Measurements from ENCODE around the gene TAX1BP1. TPM values are rescaled to one million over a fixed set of nuclear protein-coding genes. Genes with fewer than 3 reads are reported as not detected.
"Not testable (repeated sequence)": the region's sequence is repeated elsewhere in the genome, so short reads cannot be mapped to it uniquely, and the experiment has no call there.

The TAX1BP1 gene
- polyA plus RNA-seq, 2 donors = 86.8 to 113 TPM

DNA sequence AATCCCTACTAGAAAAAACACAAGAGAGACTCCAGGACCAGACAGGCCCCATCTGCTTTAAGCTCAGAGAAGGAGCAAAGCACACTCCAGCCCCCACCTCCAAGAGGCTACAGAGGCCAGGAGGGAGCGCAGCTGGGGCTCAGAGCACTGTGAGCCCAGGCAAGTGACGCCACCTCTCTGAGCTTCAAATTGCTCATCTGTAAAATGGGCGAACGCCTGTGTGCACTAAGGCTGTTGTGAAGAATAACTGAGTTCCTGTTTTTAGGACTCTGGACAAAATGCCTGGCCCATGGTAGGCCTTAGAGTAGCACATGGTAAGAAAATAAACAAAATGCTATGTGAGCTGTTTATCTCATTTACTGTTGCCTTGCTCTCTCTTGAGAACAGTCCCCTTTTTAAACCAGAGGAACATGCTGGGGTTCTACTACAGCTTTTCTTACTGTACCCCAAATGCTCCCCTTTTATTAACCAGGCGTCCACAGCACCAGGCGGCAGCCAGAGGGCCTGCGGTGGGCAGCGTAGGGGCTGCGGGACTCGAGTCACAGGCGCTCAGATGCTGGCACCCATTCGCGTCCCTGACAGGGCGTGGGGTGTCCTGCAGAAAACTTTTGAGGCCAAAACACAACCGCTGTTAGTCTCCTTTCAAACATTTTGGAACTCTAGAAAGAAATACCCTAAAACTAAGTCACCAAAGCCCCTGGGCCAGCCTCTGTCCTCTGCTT is 103.8 kb downstream of the TAX1BP1 start:
- no peaks in the 10 kb centered on the region for H3K4me1 ChIP-seq (ENCODE audit: control insufficient read depth in 2 of 2, insufficient read depth in 2 of 2, low read length in 1 of 2)
- H3K4me3 ChIP-seq (ENCODE audit: low read depth in 1 of 2, low read length in 2 of 2) = no peak overlapping the region
- peaks cover 0 to 3% of the 10 kb centered on the region in 2 donors for H3K36me3 ChIP-seq (ENCODE audit: control insufficient read depth in 2 of 2, insufficient read depth in 2 of 2, low read length in 1 of 2)
- no peak overlapping the region for H3K27ac ChIP-seq (ENCODE audit: low read depth in 2 of 2, low read length in 1 of 2)
- H3K27me3 ChIP-seq (ENCODE audit: control insufficient read depth in 1 of 2, insufficient read depth in 2 of 2, low read length in 2 of 2) = no peaks in the 10 kb centered on the region
- 93 to 96% methylated on average over 15 of the region's 15 CpGs for WGBS, 2 donors
- no peaks in the 10 kb centered on the region for H3K9me3 ChIP-seq (ENCODE audit: control insufficient read depth in 2 of 2, insufficient read depth in 1 of 2, low read depth in 1 of 2, low read length in 1 of 2)

DNA sequence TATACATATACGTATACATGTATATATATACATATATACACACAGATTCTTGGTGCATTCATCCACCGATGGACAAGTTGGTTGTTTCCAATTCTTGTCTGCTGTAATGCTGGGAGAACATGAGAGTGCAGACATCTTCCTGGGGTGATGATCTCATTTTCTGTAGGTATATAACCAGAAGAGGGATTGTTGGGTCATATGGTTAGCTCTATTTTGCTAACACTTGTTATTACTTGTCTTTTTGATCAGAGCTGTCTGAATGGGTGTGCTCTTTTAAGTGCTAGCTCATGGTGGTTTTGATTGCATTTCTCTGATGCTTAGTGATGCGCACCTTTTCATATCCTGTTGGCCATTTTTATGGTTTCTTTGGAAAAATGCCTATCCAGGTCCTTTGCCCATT is 106.4 kb downstream of the TAX1BP1 start:
- Histone ChIP-seq H3K9me3 (ENCODE audit: control insufficient read depth in 2 of 2, insufficient read depth in 1 of 2, low read depth in 1 of 2, low read length in 1 of 2) (no peaks in the 10 kb centered on the region), H3K27ac (ENCODE audit: low read depth in 2 of 2, low read length in 1 of 2) (no peak overlapping the region), H3K36me3 (ENCODE audit: control insufficient read depth in 2 of 2, insufficient read depth in 2 of 2, low read length in 1 of 2) (no peaks in the 10 kb centered on the region), H3K4me3 (ENCODE audit: low read depth in 1 of 2, low read length in 2 of 2) (no peak overlapping the region), H3K27me3 (ENCODE audit: control insufficient read depth in 1 of 2, insufficient read depth in 2 of 2, low read length in 2 of 2) (no peaks in the 10 kb centered on the region), H3K4me1 (ENCODE audit: control insufficient read depth in 2 of 2, insufficient read depth in 2 of 2, low read length in 1 of 2) (no peaks in the 10 kb centered on the region)
- WGBS, 2 donors = 96% methylated on average over 3 of the region's 3 CpGs

DNA sequence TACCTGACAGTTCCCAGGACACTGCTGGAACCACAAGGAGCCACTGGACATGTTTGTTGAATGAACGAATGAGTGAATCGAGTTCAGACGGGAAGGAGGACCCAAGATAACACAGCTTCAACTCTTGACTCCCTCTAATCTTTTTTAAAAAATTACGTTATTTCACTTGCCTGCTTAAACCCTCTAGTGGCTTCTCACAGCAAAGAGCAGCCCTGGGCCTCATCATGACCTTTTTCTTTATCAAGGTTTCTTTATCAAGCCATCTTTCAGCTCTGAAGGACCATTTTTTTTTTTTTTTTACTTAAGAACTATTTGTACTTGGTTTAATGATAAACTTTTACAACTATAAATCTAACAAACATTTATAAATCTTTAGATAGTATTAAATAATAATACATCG is 110.6 kb downstream of the TAX1BP1 start:
- 82 to 97% methylated on average over 5 of the region's 5 CpGs for WGBS, 2 donors
- Histone ChIP-seq H3K27me3 (ENCODE audit: control insufficient read depth in 1 of 2, insufficient read depth in 2 of 2, low read length in 2 of 2) (no peaks in the 10 kb centered on the region), H3K9me3 (ENCODE audit: control insufficient read depth in 2 of 2, insufficient read depth in 1 of 2, low read depth in 1 of 2, low read length in 1 of 2) (no peaks in the 10 kb centered on the region), H3K4me1 (ENCODE audit: control insufficient read depth in 2 of 2, insufficient read depth in 2 of 2, low read length in 1 of 2) (no peaks in the 10 kb centered on the region), H3K27ac (ENCODE audit: low read depth in 2 of 2, low read length in 1 of 2) (no peak overlapping the region), H3K4me3 (ENCODE audit: low read depth in 1 of 2, low read length in 2 of 2) (no peak overlapping the region), H3K36me3 (ENCODE audit: control insufficient read depth in 2 of 2, insufficient read depth in 2 of 2, low read length in 1 of 2) (no peaks in the 10 kb centered on the region)

DNA sequence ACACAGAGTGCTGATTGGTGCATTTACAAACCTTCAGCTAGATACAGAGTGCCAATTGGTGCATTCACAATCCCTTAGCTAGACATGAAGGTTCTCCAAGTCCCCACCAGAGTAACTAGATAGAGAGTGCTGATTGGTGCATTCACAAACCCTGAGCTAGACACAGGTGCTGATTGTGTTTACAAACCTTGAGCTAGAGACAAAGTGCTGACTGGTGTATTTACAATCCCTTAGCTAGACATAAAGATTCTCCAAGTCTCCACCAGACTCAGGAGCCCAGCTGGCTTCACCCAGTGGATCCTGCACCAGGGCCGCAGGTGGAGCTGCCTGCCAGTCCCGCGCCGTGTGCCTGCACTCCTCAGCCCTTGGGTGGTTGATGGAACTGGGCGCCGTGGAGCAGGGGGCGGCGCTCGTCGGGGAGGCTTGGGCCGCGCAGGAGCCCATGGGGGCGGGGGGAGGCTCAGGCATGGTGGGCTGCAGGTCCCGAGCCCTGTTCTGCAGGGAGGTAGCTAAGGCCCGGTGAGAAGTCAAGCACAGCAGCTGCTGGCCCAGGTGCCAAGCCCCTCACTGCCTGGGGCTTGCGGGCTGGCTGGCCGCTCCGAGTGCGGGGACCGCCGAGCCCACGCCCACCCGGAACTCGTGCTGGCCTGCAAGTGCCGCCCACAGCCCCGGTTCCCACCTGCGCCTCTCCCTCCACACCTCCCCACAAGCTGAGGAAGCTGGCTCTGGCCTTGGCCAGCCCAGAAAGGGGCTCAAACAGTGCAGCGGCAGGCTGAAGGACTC is 116.9 kb downstream of the TAX1BP1 start:
- H3K36me3 ChIP-seq (ENCODE audit: control insufficient read depth in 2 of 2, insufficient read depth in 2 of 2, low read length in 1 of 2); H3K27me3 ChIP-seq (ENCODE audit: control insufficient read depth in 1 of 2, insufficient read depth in 2 of 2, low read length in 2 of 2); H3K9me3 ChIP-seq (ENCODE audit: control insufficient read depth in 2 of 2, insufficient read depth in 1 of 2, low read depth in 1 of 2, low read length in 1 of 2); H3K4me1 ChIP-seq (ENCODE audit: control insufficient read depth in 2 of 2, insufficient read depth in 2 of 2, low read length in 1 of 2); H3K27ac ChIP-seq (ENCODE audit: low read depth in 2 of 2, low read length in 1 of 2); H3K4me3 ChIP-seq (ENCODE audit: low read depth in 1 of 2, low read length in 2 of 2): not testable (repeated sequence)
- 98% methylated on average over 18 to 28 of the region's 28 CpGs for WGBS, 2 donors

DNA sequence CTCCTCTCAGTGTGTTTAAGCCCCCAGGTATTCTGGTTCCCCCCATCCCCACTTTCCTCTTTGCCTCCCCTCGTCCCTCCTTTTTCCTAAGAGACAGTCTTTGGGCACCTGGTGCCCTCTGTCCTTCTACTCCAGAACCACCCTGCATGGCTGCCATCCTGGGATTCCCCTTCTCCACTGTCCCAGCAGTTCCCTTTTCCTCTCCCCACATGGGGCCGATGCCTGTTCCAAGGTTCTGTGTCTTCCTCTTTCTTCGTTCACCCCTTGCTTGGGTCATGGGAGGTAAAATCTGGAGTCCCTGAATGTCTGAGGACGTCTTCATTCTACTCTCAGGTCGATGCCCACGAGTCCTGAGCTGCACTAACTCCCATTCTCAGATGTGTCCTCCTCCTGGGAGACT is 120.8 kb downstream of the TAX1BP1 start:
- H3K4me3 ChIP-seq (ENCODE audit: low read depth in 1 of 2, low read length in 2 of 2) = no peak overlapping the region
- 81 to 89% methylated on average over 6 of the region's 6 CpGs for WGBS, 2 donors
- H3K4me1 ChIP-seq (ENCODE audit: control insufficient read depth in 2 of 2, insufficient read depth in 2 of 2, low read length in 1 of 2) = no peaks in the 10 kb centered on the region
- H3K36me3 ChIP-seq (ENCODE audit: control insufficient read depth in 2 of 2, insufficient read depth in 2 of 2, low read length in 1 of 2) = peaks cover 0 to 2% of the 10 kb centered on the region in 2 donors
- H3K27ac ChIP-seq (ENCODE audit: low read depth in 2 of 2, low read length in 1 of 2) = no peak overlapping the region
- H3K9me3 ChIP-seq (ENCODE audit: control insufficient read depth in 2 of 2, insufficient read depth in 1 of 2, low read depth in 1 of 2, low read length in 1 of 2) = no peaks in the 10 kb centered on the region
- H3K27me3 ChIP-seq (ENCODE audit: control insufficient read depth in 1 of 2, insufficient read depth in 2 of 2, low read length in 2 of 2) = no peaks in the 10 kb centered on the region

DNA sequence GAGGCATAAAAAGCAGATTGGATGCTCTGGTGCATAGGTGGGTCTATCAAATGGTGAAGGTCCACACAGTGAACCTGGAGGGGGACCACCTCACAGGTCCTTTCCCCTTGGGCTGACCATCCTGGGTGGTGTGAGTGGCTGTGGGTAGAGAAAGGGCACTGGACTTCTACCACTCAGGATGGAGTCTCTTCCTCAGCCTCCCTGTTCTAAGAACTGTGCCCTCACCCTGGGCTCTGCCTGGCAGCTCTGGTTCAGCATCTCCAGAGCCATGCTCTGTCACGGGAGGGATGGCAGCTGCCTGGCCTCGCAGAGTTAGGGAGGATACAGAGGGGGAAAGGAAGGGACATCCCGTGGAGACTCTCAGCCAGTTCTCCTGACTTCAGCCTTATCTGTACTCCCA is 121.8 kb downstream of the TAX1BP1 start:
- Histone ChIP-seq H3K4me1 (ENCODE audit: control insufficient read depth in 2 of 2, insufficient read depth in 2 of 2, low read length in 1 of 2) (no peaks in the 10 kb centered on the region), H3K36me3 (ENCODE audit: control insufficient read depth in 2 of 2, insufficient read depth in 2 of 2, low read length in 1 of 2) (peaks cover 0 to 2% of the 10 kb centered on the region in 2 donors), H3K4me3 (ENCODE audit: low read depth in 1 of 2, low read length in 2 of 2) (no peak overlapping the region), H3K27me3 (ENCODE audit: control insufficient read depth in 1 of 2, insufficient read depth in 2 of 2, low read length in 2 of 2) (no peaks in the 10 kb centered on the region), H3K9me3 (ENCODE audit: control insufficient read depth in 2 of 2, insufficient read depth in 1 of 2, low read depth in 1 of 2, low read length in 1 of 2) (no peaks in the 10 kb centered on the region), H3K27ac (ENCODE audit: low read depth in 2 of 2, low read length in 1 of 2) (no peak overlapping the region)
- WGBS, 2 donors = 87 to 89% methylated on average over 3 of the region's 3 CpGs

DNA sequence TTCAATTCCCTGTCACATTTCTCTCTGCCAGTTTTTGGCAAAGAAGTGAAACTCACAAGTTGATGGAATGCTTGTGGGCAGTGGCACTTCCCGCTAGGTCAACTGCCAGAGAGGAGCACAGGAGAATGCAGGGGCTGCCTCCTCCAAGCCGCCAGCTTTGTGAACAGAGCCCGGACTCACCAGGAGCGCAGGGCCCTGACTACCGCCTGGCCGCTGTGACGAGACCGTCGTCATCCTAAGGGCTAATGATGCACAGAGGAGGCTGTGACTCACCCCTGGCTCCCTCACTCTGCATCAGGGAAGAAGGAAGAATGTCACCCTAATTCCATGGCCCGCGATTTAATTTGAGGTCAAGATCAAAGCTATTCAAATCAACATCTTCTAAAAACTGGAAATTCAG is 123.9 kb downstream of the TAX1BP1 start:
- 93 to 95% methylated on average over 11 of the region's 11 CpGs for WGBS, 2 donors
- no peaks in the 10 kb centered on the region for H3K27me3 ChIP-seq (ENCODE audit: control insufficient read depth in 1 of 2, insufficient read depth in 2 of 2, low read length in 2 of 2)
- H3K36me3 ChIP-seq (ENCODE audit: control insufficient read depth in 2 of 2, insufficient read depth in 2 of 2, low read length in 1 of 2) = peaks cover 0 to 2% of the 10 kb centered on the region in 2 donors
- H3K4me3 ChIP-seq (ENCODE audit: low read depth in 1 of 2, low read length in 2 of 2) = no peak overlapping the region
- H3K9me3 ChIP-seq (ENCODE audit: control insufficient read depth in 2 of 2, insufficient read depth in 1 of 2, low read depth in 1 of 2, low read length in 1 of 2) = no peaks in the 10 kb centered on the region
- H3K4me1 ChIP-seq (ENCODE audit: control insufficient read depth in 2 of 2, insufficient read depth in 2 of 2, low read length in 1 of 2) = no peaks in the 10 kb centered on the region
- no peak overlapping the region for H3K27ac ChIP-seq (ENCODE audit: low read depth in 2 of 2, low read length in 1 of 2)

DNA sequence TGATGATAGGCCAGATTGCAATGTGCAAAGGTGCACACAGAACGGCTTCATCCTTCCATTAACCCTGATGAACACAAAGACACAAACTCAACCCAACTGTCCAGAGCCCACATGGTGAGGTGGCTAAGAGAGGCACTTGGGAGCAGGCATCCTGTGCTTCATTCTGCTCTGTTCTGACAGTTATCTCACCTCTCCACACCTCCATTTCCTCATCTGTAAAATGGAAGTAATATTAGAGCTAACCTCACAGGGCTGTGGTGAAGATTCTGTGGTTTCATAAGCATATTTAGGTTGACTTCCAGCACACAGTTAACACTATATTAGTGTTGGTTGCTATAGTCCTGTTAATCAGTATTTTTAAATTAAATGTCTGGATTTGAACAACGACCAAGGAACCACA is 126.3 kb downstream of the TAX1BP1 start:
- Histone ChIP-seq H3K27me3 (ENCODE audit: control insufficient read depth in 1 of 2, insufficient read depth in 2 of 2, low read length in 2 of 2) (no peaks in the 10 kb centered on the region), H3K4me1 (ENCODE audit: control insufficient read depth in 2 of 2, insufficient read depth in 2 of 2, low read length in 1 of 2) (no peaks in the 10 kb centered on the region), H3K27ac (ENCODE audit: low read depth in 2 of 2, low read length in 1 of 2) (no peak overlapping the region), H3K9me3 (ENCODE audit: control insufficient read depth in 2 of 2, insufficient read depth in 1 of 2, low read depth in 1 of 2, low read length in 1 of 2) (no peaks in the 10 kb centered on the region), H3K36me3 (ENCODE audit: control insufficient read depth in 2 of 2, insufficient read depth in 2 of 2, low read length in 1 of 2) (peaks cover 0 to 2% of the 10 kb centered on the region in 2 donors), H3K4me3 (ENCODE audit: low read depth in 1 of 2, low read length in 2 of 2) (no peak overlapping the region)
- WGBS, 2 donors = 44 to 62% methylated on average over 2 of the region's 2 CpGs

DNA sequence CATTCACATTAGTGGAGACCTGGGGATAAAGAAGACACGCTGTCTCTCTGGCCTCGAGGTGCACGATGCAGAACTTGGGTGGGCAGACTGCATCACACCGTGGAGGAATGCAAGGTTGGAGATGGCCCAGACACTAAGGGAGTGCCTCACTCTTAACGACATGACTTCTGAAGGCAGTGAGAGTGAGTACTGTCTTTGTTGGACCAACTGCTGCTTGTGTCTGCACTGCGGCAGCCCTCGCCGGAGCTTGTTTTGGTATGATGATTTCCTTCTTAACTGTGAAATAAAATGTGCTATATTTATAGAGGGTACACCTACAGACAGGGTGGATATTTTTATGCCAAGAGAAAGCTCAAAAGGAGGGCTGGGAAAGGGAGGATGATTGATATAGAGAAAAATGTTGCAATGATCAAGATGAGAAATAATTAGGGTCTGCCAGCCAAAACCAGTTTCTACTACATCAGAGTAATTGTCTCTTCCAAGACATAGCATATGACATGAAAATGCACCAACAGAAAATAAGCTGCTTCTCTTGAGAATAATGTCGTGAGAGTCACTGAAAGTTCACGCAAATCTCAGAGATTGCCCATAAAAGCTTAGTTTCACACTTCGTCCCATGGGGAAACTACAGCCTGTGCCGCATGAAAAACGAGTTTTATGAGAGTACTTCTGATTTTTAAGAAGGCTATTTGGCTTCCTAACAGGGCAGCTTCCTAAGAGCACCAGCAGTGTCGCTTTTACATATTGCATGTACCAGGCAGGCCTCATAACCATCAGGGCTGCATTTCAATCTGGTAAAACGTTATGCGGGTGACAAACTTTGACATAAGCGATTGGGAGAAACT is 127.1 kb downstream of the TAX1BP1 start:
- WGBS, 2 donors = 90 to 91% methylated on average over 17 of the region's 17 CpGs
- no peak overlapping the region for H3K27ac ChIP-seq (ENCODE audit: low read depth in 2 of 2, low read length in 1 of 2)

More for the DNA sequence above, 127.1 kb downstream of the TAX1BP1 start:
- Histone ChIP-seq H3K4me1 (ENCODE audit: control insufficient read depth in 2 of 2, insufficient read depth in 2 of 2, low read length in 1 of 2) (no peaks in the 10 kb centered on the region), H3K9me3 (ENCODE audit: control insufficient read depth in 2 of 2, insufficient read depth in 1 of 2, low read depth in 1 of 2, low read length in 1 of 2) (no peaks in the 10 kb centered on the region), H3K27me3 (ENCODE audit: control insufficient read depth in 1 of 2, insufficient read depth in 2 of 2, low read length in 2 of 2) (no peaks in the 10 kb centered on the region), H3K36me3 (ENCODE audit: control insufficient read depth in 2 of 2, insufficient read depth in 2 of 2, low read length in 1 of 2) (peaks cover 0 to 2% of the 10 kb centered on the region in 2 donors), H3K4me3 (ENCODE audit: low read depth in 1 of 2, low read length in 2 of 2) (no peak overlapping the region)
